Measurements from ENCODE around the gene RBMS3.
A peak's percentile ranks its signal among the peaks of the same experiment; 100 is the strongest.
"Not testable (repeated sequence)": the region's sequence is repeated elsewhere in the genome, so short reads cannot be mapped to it uniquely, and the experiment has no call there.

RBMS3 gene

DNA sequence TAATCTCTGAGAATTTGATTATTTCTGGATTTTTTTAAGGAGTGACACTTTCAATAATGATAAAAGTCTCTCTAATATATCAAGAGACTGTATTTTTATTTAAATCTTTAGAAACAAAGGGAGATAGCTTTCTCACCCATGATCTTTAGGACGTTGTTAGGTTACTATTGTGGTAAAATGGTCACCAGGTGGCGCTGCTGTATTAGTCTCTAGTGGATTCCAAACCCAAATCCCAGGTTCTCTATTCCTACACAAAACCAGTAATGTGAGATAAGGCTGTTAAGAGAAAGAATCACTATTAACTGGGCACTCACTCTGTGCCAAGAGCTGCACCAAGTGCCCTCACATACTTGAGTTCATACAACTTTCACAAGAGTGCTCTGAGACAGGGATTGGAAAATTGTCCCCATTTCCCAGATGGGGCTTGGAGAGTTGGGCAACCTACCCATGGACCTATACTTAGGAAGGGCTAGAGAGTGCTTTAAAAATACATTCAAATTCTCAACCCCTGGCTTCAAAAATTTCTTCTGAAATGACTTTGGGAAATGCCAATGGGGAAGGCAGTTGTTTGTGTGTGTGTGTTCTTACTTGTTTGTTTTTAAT lies 732.2 kb downstream of the RBMS3 start:
- DNase-seq (ENCODE audit: low read depth, low spot score): peak; percentile 79

DNA sequence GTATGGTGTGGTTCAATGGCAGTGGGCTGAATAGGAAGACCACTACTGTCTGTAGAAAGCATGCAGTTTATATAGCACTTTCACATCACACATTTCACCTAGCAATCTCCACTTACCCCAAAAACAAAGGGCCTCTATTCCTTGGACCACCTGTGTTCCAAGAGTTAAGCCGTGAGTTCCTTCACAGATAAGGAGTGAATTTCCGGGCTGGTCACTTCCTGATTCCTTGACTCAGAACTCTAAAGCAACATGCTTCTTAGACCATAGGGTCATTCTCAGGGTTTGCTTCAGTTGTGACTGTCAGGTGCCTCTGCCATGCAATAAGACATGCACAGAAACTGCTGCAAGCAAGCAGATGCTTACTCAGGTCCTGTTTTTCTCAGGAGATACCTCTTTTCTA lies 737.0 kb downstream of the RBMS3 start:
- no peak for DNase-seq (ENCODE audit: low read depth, low spot score)

DNA sequence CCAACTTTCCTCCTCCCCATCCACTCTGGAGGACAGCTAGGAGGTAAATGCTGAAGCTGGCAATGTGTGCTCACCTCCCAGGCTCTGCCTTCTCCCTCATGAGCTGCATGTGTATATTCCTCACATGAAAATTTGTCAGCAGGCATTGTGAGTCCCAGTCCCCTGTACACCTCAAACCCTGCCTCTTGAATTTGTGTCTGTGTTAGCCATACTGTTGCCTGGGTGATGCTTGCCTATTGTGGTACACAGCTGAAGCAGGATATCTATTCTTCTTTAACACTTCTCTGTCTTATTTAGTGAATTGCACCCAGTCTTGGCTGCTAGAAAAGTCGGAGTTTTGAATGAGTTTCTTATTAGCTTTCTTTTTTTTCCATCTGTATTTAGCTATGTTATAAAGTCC lies 739.5 kb downstream of the RBMS3 start:
- DNase-seq (ENCODE audit: low read depth, low spot score): no peak

DNA sequence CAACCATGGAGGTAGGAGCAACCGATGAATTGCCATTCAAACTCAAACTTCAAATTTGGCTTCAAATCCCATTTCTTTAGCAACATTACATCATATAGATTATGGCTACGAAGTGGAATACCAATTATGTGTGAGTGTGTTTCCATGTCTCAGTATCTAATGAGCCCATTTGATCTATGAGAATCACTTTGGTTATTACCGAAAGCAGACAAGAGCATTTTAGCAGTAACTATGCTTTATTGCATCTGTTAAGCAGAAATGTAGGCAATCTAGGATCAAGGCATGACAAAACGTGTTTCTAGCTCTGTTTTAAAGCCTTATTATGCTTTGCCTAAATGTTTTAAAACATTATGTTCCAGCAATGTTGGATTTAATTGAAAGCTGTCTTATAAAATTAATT lies 743.6 kb downstream of the RBMS3 start:
- no peak for DNase-seq (ENCODE audit: low read depth, low spot score)

DNA sequence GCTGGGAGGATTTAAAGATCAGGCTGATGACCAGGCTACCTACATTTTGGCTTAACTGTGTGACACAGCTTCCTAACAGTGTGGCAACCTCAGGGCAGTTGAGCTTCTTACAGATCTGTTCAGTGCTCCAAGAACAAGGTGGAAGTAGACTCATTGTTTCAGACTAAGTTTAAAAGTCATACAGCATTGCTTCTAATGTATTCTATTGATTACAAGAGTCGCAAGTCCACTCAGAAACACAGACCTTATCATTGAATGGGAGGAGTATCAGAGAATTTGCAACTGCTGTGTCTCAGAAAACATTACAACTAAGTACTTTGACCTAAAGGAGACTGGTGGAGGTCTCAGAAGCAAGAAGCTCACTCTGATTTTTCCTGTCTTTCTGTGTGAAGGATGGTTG lies 746.0 kb downstream of the RBMS3 start:
- DNase-seq (ENCODE audit: low read depth, low spot score): no peak

DNA sequence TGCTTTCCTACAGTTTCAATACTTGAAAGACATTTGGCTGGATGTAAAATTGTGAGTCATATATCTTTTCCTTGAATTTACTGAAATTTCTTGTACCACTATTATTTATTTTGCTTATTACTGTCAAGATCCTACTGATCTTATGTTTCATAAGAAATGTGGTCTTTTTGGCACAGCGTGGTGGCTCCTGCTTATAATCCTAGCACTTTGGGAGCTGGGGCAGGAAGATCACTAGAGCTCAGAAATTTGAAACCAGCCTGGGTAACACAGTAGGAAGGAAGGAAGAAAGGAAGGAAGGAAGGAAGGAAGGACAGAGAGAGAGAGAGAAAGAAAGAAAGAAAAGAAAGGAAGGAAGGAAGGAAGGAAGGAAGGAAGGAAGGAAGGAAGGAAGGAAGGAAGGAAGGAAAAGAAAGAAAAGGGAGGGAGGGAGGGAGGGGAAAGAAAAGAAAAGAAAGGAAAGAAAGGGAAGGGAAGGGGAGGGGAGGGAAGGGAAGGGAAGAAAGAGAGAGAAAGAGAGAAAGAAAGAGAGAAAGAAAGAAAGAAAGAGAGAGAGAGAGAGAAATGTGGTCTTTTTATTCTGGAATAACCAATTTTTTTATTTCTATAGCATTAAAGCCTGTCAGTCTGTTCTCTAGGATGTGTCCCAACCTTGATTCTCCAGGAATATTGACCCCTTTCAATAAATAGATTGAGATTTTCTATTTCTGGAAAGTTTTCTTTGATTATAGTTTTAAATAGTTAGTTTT lies 753.5 kb downstream of the RBMS3 start:
- no peak for DNase-seq (ENCODE audit: low read depth, low spot score)

DNA sequence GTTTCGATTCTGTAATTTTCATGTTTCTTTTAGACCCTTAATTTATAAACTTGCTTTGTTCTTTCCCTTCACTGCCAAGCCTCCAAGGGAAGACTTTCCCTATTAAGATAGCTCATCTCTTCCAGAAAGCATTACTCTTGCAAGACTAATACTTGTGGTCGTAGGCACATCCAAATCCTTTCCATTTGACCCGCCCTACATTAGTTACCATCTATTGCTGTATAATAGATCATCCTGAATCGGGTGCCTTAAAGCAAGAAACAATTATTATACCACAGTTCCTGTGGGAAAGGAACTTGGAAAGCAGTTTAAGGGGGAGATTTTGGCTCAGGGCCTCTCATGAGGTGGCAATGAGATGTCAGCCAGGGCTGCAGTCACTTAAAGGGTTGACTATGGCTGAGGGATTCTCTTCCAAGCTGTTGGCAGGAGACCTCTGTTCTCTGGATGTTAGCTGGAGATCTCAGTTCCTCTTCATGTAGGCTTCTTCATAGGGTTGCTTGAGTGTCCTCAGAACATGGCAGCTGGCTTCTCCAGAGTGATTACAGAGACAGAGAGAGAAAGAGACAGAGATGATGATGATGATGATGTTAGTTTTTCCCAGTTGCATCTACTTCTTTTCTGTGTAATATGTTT lies 755.2 kb downstream of the RBMS3 start:
- no peak for DNase-seq (ENCODE audit: low read depth, low spot score)

DNA sequence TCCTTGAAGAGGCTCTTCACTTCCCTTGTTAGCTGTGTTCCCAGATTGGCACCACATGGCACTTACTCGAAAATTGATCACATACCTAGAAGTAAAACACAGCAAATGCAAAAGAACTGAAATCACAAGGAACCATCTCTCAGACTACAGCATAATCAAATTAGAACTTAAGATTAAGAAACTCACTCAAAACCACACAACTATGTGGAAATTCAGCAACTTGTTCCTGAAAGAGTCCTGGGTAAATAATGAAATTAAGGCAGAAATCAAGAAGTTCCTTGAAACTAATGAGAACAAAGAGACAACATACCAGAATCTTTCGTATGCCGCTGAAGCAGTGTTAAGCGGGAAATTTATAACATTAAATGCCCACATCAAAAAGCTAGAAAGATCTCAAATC lies 759.3 kb downstream of the RBMS3 start:
- DNase-seq (ENCODE audit: low read depth, low spot score): no peak

DNA sequence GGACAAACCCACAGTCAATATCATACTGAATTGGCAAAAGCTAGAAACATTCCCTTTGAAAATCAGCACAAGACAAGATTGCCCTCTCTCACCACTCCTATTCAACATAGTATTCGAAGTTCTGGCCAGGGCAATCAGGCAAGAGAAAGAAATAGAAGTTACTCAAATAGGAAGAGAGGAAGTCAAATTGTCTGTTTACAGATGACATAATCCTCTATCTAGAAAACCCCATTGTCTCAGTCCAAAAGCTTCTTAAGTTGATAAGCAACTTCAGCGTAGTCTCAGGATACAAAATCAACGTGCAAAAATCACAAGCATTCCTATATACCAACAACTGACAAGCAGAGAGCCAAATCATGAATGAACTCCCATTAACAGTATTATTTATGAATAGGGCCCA lies 760.6 kb downstream of the RBMS3 start:
- DNase-seq (ENCODE audit: low read depth, low spot score): not testable (repeated sequence)

DNA sequence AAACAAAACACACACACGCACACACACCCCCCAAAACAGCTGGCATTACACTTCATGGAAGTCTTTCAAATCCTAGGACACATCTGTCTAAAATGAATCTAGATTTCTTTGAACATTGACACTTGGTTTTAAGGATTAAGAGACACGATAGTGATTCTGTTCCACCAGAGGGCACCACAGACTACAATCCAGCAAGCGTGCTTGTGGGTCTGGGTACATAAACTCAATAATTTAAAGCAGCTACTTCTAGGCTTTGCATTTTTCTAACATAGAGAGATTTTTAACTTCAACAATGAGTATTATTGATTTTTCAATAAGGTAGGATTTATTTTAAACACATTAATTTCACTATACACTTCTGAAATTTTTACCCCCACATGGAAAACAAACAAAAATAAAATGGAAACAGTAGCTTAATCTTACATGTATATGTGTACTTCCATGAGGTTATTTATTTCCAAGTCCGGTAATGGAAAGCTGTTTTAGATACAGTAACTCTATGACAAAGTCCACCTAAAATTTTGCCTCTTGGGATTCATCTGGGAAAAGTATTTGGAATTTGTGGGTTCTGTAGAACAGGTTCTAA lies 761.5 kb downstream of the RBMS3 start:
- DNase-seq (ENCODE audit: low read depth, low spot score): peak; percentile 83

DNA sequence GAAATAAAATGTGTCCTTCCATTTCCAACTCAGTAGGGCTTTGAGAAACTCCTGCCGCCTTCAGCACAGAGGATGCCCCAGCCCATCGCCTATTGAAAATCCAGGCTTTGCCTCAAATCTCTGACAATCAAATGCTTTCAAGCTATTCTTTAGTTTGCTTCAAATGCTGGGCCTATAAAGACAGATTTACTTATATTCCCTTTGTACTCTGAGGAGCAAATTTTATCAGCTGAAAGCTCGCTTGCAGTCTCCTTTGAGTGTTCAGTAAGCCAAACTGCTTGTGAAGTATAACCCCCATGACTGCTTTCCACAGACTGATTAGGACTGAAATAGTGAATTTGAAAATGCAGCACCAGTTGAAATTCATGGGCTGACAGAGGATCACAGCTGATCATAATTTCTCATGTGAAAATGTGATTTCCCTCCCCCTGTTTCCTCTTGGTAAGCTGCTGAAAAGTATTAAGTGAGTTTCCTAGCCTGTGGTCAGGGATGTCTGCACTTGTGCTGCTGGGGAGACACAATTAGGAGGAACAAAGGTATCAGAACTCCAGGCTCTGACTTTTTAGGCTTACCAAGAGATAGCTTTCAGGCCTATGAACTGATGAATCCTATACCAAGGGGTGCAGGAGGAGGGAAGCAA lies 762.2 kb downstream of the RBMS3 start:
- peak; percentile 10 for DNase-seq (ENCODE audit: low read depth, low spot score)

DNA sequence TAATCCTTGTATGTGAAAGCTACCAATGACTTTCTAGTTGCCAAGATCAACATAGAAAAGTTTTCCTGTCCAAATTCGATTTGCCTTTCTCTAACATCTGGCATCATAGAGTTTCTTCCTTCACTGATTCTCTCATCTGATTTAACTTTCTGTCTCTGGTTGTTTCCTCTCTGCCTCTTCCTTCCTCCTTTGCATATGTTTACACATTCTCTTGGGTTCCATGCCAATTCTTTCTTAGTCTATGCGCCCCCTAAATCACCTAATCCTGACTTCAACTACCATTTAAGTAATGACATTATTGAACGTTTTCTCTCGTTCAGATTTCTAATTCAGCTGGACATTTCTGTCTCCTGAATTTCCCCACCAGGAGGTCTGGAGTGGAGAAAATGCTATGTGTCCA lies 763.6 kb downstream of the RBMS3 start:
- DNase-seq (ENCODE audit: low read depth, low spot score): no peak

DNA sequence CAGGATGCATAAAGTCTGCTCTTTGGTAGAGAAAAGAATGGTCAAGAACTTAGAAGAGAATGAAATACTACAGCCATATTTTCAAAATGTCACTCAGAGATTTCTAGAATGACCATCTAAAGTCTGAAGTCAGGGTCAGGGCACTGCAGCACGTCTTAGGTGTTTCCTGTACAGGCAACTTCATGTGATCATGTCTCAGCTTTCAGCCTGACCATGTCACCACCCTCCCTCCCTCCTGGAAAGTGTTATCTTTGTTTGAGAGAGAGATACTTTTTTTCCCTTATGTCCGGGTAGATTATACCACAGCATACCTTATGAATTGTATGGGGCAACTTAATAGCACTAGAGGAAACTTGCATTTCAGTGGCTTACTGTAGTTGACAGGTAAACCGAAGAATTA lies 767.6 kb downstream of the RBMS3 start:
- no peak for DNase-seq (ENCODE audit: low read depth, low spot score)

DNA sequence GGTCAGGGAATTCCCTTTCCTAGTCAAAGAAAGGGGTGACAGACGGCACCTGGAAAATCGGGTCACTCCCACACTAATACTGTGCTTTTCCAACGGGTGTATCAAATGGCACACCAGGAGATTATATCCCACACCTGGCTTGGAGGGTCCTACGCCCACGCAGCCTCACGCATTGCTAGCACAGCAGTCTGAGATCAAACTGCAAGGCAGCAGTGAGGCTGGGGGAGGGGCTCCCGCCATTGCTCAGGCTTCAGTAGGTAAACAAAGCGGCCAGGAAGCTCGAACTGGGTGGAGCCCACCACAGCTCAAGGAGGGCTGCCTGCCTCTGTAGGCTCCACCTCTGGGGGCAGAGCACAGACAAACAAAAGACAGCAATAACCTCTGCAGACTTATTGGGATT lies 769.2 kb downstream of the RBMS3 start:
- DNase-seq (ENCODE audit: low read depth, low spot score): not testable (repeated sequence)

DNA sequence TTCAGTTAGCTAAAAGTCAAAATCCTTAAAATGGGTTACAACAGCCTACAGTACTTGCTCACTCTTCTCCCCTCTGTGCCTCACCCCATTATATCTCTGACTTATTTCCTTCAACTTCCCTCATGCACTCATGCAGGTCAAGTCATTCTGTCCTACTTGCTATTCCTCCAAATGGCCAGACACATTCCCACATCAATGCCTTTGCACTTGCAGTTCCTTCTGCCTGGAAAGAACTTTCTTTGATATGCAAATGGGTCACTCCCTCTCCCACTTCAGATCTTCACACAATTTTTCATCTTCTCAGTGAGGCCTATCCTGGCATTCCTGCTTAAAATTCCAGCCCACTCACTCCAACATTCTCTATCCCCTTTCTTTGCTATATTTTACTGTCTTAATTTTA lies 778.4 kb downstream of the RBMS3 start:
- DNase-seq (ENCODE audit: low read depth, low spot score): peak; percentile 15
